Erythroblast (primary cell): ENCODE measurements around the gene DOCK2.
"Not testable (repeated sequence)": the region's sequence is repeated elsewhere in the genome, so short reads cannot be mapped to it uniquely, and the experiment has no call there.

Source experiments
- DNase-seq, 2 experiments: peaks; one replicate each; lab custom pipeline; 2025; lab: John Stamatoyannopoulos, UW
- GATA1 ChIP-seq: IDR thresholded peaks from 2 replicates; pipeline ENCODE4 v1.6.1; 2011; ENCODE audit warnings: low read depth, mild to moderate bottlenecking, control low read depth, low read length, moderate library complexity
- POLR2A ChIP-seq: IDR thresholded peaks from 2 replicates; pipeline ENCODE4 v1.6.1; 2011; ENCODE audit warnings: mild to moderate bottlenecking, low read length

The DOCK2 gene

GRCh38 chr5:169724303-169725087 lies 87.4 kb downstream of the DOCK2 start:
- DNase-seq, result no peak
- no peak for TF ChIP-seq GATA1
- TF ChIP-seq POLR2A, result no peak

GRCh38 chr5:169725665-169726064 lies 88.6 kb downstream of the DOCK2 start:
- not testable (repeated sequence) for DNase-seq

GRCh38 chr5:169728418-169728817 lies 91.3 kb downstream of the DOCK2 start:
- TF ChIP-seq GATA1 (no peak), POLR2A (no peak)

GRCh38 chr5:169731221-169731620 lies 94.1 kb downstream of the DOCK2 start:
- TF ChIP-seq GATA1, result no peak
- no peak for TF ChIP-seq POLR2A
- no peak for DNase-seq

More at GRCh38 chr5:169728418-169728817, 91.3 kb downstream of the DOCK2 start:
- no peak for DNase-seq

GRCh38 chr5:169732841-169733240 lies 95.8 kb downstream of the DOCK2 start:
- no peak for TF ChIP-seq GATA1
- no peak for TF ChIP-seq POLR2A
- DNase-seq, result no peak

DNA sequence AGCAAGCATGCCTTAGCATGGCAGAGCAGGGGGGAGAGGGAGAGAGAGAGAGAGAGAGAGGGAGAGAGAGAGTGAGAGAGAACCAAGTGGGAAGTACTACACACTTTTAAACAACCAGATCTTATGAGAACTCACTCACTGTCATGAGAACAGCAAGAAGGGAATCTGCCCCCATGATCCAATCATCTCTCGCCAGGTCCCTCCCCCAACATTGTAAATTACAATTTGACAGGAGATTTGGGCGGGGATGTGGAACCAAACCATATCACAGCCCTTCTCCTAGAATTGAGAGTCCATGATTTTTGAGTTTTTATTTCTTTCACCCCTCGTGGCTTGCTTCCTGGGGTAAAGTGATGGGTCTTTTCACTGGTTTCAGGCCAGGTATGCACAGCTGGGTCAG lies 98.8 kb downstream of the DOCK2 start:
- no peak for DNase-seq
- no peak for TF ChIP-seq GATA1
- no peak for TF ChIP-seq POLR2A

DNA sequence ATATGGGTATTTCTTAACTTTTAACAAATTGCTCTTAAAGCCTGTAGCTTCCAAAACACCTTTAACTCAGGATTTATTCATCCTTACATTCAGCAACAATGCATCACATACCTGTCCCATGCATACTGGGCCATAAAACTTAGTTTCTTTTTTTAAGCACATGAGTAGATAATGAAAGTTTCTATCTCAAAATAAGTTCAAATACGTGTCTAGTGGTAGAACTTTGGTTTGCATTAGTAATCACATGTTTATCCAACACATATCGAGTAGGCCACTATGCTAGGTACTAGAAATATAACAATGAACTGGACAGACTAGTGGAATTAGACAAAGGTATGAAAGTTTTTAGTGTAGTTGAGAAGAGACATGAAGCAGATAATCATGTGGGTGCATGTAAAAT lies 99.6 kb downstream of the DOCK2 start:
- no peak for DNase-seq
- TF ChIP-seq POLR2A (no peak), GATA1 (no peak)

- DNase-seq, result no peak
- TF ChIP-seq GATA1, result no peak
- no peak for TF ChIP-seq POLR2A
These were observed 103.4 kb downstream of the DOCK2 start for GRCh38 chr5:169740435-169740834.

DNA sequence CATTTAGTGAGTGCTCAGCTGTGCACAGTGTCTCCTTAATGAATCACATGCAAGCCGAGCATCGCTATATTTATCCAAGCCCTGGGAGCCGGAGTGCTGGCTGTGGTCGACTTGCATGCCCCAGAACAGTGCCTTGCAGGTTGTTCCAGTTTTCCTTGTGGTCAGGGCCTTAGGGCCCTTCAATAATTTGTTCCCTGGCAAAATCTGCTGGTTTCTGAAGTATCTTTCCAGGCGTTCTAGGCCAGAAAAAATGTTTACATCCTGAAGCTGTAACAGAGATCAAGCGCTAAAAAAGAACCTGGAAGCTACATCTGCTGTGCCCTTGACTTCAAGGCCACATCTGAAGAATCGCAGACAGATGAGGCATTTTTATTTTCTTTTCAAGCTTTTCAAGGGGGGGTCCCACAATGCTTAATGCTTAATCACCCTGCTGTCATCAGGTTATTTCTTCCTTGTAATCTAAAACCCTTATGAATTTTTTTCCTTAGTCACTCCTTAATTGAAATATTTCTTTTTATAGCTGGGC lies 105.8 kb downstream of the DOCK2 start:
- TF ChIP-seq GATA1, result no peak
- TF ChIP-seq POLR2A, result no peak

DNA sequence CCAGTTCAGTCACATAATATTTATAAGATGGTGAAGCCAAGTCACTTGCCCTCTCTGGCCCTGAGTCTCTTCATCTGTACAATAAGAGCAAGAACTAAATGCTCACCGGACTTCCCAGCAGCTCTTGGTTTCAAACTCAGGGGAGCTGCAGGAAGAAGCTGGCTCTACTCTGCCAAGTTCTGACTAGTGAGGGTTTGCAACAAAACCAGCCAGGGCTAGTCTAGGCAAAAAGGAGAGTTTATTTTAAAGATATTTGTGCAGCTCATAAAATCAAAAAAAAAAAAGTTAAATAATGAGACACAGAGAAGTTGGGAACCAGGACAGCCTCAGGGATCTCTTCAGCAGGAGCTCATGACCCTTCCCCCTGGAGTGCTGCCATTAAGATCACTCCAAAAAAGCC lies 107.3 kb downstream of the DOCK2 start:
- no peak for DNase-seq
- TF ChIP-seq GATA1 (no peak), POLR2A (no peak)

More for the DNA sequence above, 105.8 kb downstream of the DOCK2 start:
- DNase-seq, result no peak

DNA sequence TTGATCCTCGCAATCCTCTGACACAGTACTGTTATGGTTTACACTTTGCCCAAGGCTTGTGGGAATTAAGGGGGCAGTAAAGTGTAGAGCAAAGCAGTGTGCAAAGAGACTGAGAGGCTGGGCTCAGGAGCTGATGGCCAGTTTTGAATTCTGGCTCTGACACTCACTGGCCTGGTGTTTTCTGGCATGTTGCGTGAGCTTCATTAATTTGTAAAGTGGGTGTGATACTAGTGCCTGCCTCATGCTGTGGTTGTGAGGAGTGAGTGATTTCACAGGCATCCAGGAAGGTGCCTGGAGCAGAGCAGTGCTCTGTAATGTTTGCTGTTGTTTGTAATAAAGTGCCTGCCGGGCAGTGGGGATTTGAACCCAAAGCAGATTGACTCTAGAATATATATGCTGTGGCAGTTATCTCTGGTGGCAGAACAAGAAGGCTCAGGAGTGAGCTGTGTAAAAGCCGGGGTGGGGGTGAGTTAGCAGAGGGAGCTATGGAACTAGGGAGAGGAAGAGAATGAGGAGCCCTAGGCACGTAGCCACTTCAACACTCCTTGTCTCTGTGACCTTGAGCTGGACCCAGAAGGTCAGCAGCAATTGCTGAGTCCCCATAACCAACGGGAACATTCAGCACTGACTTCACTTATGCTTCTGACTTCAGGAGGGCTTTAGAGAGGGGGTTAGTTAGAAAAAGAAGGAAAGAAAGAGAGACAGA lies 108.5 kb downstream of the DOCK2 start:
- TF ChIP-seq POLR2A (no peak), GATA1 (no peak)
- no peak for DNase-seq

- TF ChIP-seq POLR2A, result no peak
- TF ChIP-seq GATA1, result no peak
- DNase-seq, result peak; percentile 30 to 85
These were observed 109.1 kb downstream of the DOCK2 start for GRCh38 chr5:169746147-169746694.

DNA sequence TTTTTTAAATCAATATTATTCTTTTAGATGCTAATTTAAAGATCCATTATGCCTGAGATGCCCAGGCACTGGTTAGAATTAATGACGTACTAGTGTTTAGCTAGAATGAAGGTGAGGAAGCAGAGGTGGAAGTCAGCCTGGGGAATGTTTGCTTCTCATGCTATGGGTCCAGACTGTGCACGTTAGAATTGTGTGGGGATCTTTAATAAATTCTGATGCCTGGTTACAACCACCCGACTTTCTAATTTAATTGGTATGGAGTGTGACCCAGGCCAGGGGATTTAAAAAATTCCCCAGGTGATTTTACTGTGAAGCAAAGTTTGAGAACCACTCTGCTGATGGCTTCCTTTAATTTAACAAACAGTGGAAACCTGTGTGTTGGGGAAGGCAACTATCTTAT lies 111.1 kb downstream of the DOCK2 start:
- no peak for DNase-seq
- TF ChIP-seq GATA1 (no peak), POLR2A (no peak)

- DNase-seq, result no peak
- TF ChIP-seq POLR2A (no peak), GATA1 (no peak)
These were observed 112.2 kb downstream of the DOCK2 start for GRCh38 chr5:169749295-169749694.

DNA sequence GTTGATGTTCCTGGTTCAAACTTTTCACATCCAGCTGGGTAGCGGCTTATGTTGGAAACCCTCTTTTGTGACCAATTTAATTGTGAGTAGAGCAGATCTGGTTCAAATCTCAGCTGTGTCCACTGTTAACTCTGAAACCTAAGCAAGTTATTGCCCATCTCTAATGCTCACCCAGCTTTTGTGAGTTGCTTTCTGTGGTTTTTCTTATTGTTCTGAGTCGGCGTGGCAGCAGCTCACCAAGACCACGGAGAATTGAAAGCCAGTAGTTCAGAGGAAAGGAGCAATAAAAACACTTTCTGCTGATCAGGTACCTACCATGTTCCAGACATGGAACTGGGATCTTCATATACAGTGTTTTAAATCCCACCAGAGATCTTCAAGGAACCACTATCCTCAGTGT lies 114.4 kb downstream of the DOCK2 start:
- no peak for TF ChIP-seq GATA1
- TF ChIP-seq POLR2A, result no peak
- DNase-seq, result no peak

GRCh38 chr5:169752566-169752965 lies 115.5 kb downstream of the DOCK2 start:
- DNase-seq, result not testable (repeated sequence)
